AG10803 (cell line): ENCODE data around the gene TAS2R43.
"Not testable (repeated sequence)": the region's sequence is repeated elsewhere in the genome, so short reads cannot be mapped to it uniquely, and the experiment has no call there.

ENCODE experiments used
- DNase-seq: peaks from one replicate; pipeline ENCODE4 v3.0.0; 2010; ENCODE audit warnings: low read depth
- H3K4me3 ChIP-seq: 2 replicates; pipeline ENCODE4 v1.5.1; 2011; ENCODE audit warnings: mild to moderate bottlenecking, low read length, control low read depth
- CTCF ChIP-seq: conservative IDR thresholded peaks from 2 replicates; pipeline ENCODE4 v1.5.1; 2011; ENCODE audit warnings: mild to moderate bottlenecking, low read length, control low read depth, inconsistent platforms

TAS2R43 gene

GRCh38 chr12:11108862-11109261 is 16.7 kb upstream of the TAS2R43 start:
- H3K4me3 ChIP-seq = no peak overlapping the region
- DNase-seq = no peak
- no peak for TF ChIP-seq CTCF

GRCh38 chr12:11107719-11108118 is 15.6 kb upstream of the TAS2R43 start:
- DNase-seq = no peak
- H3K4me3 ChIP-seq = no peak overlapping the region
- no peak for TF ChIP-seq CTCF

DNA sequence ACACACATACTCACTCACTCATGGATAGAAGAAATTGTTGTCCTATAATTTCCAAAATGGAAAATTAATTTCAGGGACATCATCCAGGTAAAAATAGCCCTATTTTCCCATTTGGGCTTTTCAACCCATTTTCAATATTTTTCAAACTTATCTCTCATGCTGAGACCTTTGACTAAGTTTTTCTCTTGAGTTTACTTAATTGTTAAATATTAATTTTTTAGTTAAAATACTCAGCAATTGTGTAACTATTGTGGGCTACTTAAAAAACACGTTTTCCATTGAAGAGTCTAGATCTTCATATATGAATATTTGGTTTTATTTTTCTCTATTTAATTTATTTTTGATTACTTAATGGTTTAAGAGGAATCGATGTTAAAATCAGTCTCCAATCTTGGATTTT is 14.2 kb upstream of the TAS2R43 start:
- no peak overlapping the region for H3K4me3 ChIP-seq
- no peak for TF ChIP-seq CTCF
- DNase-seq = no peak

- DNase-seq = no peak
- TF ChIP-seq CTCF = no peak
- H3K4me3 ChIP-seq = no peak overlapping the region
Measured at GRCh38 chr12:11105546-11105945, 13.4 kb upstream of the TAS2R43 start.

GRCh38 chr12:11094910-11095309 is 2.8 kb upstream of the TAS2R43 start:
- not testable (repeated sequence) for H3K4me3 ChIP-seq, DNase-seq

GRCh38 chr12:11089246-11089645 is 2.9 kb downstream of the TAS2R43 start:
- no peak overlapping the region for H3K4me3 ChIP-seq
- TF ChIP-seq CTCF = no peak
- DNase-seq = no peak

GRCh38 chr12:11085419-11085818 is 6.7 kb downstream of the TAS2R43 start:
- TF ChIP-seq CTCF = no peak
- no peak overlapping the region for H3K4me3 ChIP-seq
- DNase-seq = no peak

- H3K4me3 ChIP-seq = no peak overlapping the region
- no peak for DNase-seq
- no peak for TF ChIP-seq CTCF
Measured at GRCh38 chr12:11081987-11082386, 10.1 kb downstream of the TAS2R43 start.
